GM21360 (cell line): ENCODE measurements around the gene KRT6A.

Experiments
- ATAC-seq: cut with Tn5 transposase; IDR thresholded peaks from one replicate; pipeline ENCODE4 v1.9.1; 2021; ENCODE audit warnings: mild to moderate bottlenecking, moderate library complexity; ENCODE audit not compliant: unreplicated experiment

KRT6A gene

DNA sequence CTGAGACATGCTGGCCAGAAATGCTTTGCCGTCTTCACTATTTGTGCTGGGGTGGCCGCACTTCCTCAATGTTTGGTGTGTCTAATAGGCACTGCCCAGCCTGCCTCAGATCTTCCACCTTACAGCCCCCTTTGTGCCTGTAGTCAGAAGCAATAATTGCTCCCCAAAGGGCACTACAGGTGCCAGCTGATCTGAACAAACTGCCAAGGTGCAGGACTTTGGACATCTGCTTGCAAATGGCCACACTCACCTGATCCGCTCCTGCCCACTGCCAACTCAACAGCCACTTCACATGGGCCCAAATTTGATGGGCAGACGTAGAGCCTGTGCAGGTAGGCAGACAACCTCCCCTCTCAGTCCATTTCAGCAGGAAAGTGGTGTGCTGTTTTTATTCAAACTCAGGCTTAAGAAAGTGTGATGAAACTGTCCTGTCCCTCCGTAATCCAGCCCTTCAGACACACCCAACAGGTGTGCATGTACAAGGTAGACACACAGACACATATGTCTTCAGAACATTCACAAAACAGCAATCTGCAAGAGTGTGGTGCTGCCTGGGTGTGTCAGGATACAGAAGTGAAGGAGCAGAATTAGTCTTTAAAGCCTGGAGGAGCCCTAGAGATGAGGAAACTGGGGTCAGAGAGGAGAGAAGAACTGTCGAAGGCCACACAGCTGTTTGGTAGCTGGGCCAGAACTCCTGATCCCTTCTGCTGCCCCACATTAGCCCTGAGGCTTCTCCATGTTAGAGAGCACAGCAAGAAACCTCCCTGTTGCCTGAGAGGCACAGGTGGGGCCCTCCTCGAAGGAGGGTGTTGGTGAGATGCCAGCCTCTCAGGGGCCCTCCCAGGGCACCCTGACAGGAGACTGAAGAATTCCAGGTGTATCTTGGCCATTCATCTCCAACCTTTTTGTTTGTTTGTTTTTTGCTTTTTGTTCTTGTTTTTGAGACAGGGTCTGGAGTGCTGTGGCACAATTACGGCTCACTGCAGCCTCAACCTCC, 54.5 kb downstream of the KRT6A start:
- ATAC-seq, result no peak

DNA sequence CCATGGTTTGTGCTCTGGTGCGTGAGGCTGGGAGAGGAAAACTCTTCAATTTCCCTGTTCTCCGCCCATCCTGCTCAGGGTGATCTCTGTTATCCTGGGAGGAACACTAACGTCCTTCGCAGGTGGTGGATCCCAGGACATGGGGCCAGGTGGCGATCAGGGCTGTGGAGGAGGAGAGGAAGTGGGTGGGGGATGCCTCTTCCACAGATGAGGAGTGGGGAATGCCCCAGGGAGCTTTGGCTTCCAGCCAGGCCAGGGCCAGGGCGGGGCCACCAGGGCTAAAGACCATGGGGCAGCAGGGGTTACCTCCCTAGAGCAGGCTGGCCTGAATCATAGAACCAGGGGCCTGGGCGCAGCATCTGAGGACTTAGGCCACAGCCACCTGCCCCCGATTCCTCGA, 55.5 kb downstream of the KRT6A start:
- ATAC-seq, result no peak
